H1 (cell line): Measurements from ENCODE around the gene CGB5. TPM values are rescaled to one million over a fixed set of nuclear protein-coding genes. Genes with fewer than 3 reads are reported as not detected.
A peak's percentile ranks its signal among the peaks of the same experiment; 100 is the strongest.
"Not testable (repeated sequence)": the region's sequence is repeated elsewhere in the genome, so short reads cannot be mapped to it uniquely, and the experiment has no call there.

Experiments used
- CTCF ChIA-PET: fragments of 300-600 bp; sonication (Branson Sonifier 250); formaldehyde crosslinking; loops from one replicate; lab custom pipeline; 2021; ENCODE audit not compliant: partially characterized antibody; lab: Charles Lee
- POLR2A ChIA-PET: fragments of 300-600 bp; sonication (Branson Sonifier 250); formaldehyde crosslinking; loops from one replicate; lab custom pipeline; 2021; ENCODE audit warnings: inconsistent platforms; ENCODE audit not compliant: partially characterized antibody; lab: Charles Lee
- DNase-seq, 2 experiments: peaks; one replicate each; pipeline versions ENCODE4 v3.0.0 to v3.0.0-alpha.2; 2010 to 2022; ENCODE audit warnings: low spot score in 2 of 2, low read depth in 1 of 2, mixed read lengths in 1 of 2
- FAIRE-seq: peaks from 2 replicates; lab custom pipeline; 2011; peaks lifted over from hg19 to GRCh38; lab: Jason Lieb, UNC
- H2AFZ ChIP-seq: 2 replicates; pipeline ENCODE4 v1.8.1; 2012; ENCODE audit warnings: low read length, inconsistent platforms
- H2AK5ac ChIP-seq: 2 replicates; pipeline ENCODE4 v1.6.1; 2013; ENCODE audit warnings: low read depth, low read length
- H2BK120ac ChIP-seq: replicated peaks from 2 replicates; pipeline ENCODE3; 2013; ENCODE audit warnings: low read depth, low read length, inconsistent platforms
- H2BK12ac ChIP-seq: 2 replicates; pipeline ENCODE4 v1.6.1; 2013; ENCODE audit warnings: low read depth, low read length
- H2BK15ac ChIP-seq: 2 replicates; pipeline ENCODE4 v1.6.1; 2013; ENCODE audit warnings: low read length
- H2BK20ac ChIP-seq: 2 replicates; pipeline ENCODE4 v1.6.1; 2013; ENCODE audit warnings: low read length
- H2BK5ac ChIP-seq: 2 replicates; pipeline ENCODE4 v1.6.1; 2013; ENCODE audit warnings: low read depth, low read length
- H3K14ac ChIP-seq: 2 replicates; pipeline ENCODE4 v1.6.1; 2013; ENCODE audit warnings: inconsistent platforms; ENCODE audit not compliant: insufficient read length
- H3K18ac ChIP-seq: 2 replicates; pipeline ENCODE4 v1.6.1; 2013; ENCODE audit warnings: low read length; ENCODE audit errors: extremely low read depth
- H3K23ac ChIP-seq: 2 replicates; pipeline ENCODE4 v1.6.1; 2013; ENCODE audit warnings: inconsistent platforms; ENCODE audit not compliant: insufficient read length
- H3K23me2 ChIP-seq: 2 replicates; pipeline ENCODE4 v1.6.1; 2013; ENCODE audit warnings: low read depth, low read length
- H3K27ac ChIP-seq: 2 replicates; pipeline ENCODE4 v1.6.1; 2011; ENCODE audit warnings: low read depth, low read length, inconsistent platforms
- H3K27me3 ChIP-seq, 4 experiments: replicated peaks in 1 of 4; 1 replicate in 1 of 4; 2 replicates in 3 of 4; pipeline versions ENCODE4 v1.6.1 to v1.8.1; 2011 to 2013; ENCODE audit warnings: low read length in 3 of 4, mild to moderate bottlenecking in 3 of 4, inconsistent platforms in 2 of 4, mixed read lengths in 2 of 4, moderate library complexity in 1 of 4; ENCODE audit not compliant: control insufficient read depth in 3 of 4, insufficient read depth in 3 of 4; ENCODE audit errors: extremely low read depth in 1 of 4
- H3K36me3 ChIP-seq, 4 experiments: 2 replicates each; pipeline versions ENCODE4 v1.6.1 to v1.8.1; 2011 to 2013; ENCODE audit warnings: mild to moderate bottlenecking in 4 of 4, low read length in 3 of 4, moderate library complexity in 2 of 4, control low read depth in 1 of 4, inconsistent platforms in 1 of 4; ENCODE audit not compliant: insufficient read depth in 4 of 4, control insufficient read depth in 2 of 4
- H3K4ac ChIP-seq: replicated peaks from 2 replicates; pipeline ENCODE3; 2013; ENCODE audit warnings: low read length, low read depth, mixed read lengths, inconsistent platforms; ENCODE audit not compliant: insufficient read length
- H3K4me1 ChIP-seq, 4 experiments: replicated peaks in 1 of 4; 1 replicate in 1 of 4; 2 replicates in 3 of 4; pipeline versions ENCODE4 v1.6.1 to v1.8.1; 2011 to 2013; ENCODE audit warnings: low read length in 3 of 4, inconsistent platforms in 2 of 4, mixed read lengths in 1 of 4; ENCODE audit not compliant: insufficient read depth in 4 of 4, control insufficient read depth in 3 of 4
- H3K4me2 ChIP-seq, 2 experiments: 2 replicates each; pipeline versions ENCODE4 v1.6.1 to v1.8.1; 2011 to 2013; ENCODE audit warnings: low read depth in 2 of 2, low read length in 2 of 2, control low read depth in 1 of 2, inconsistent platforms in 1 of 2, mild to moderate bottlenecking in 1 of 2; ENCODE audit not compliant: insufficient read depth in 1 of 2
- H3K4me3 ChIP-seq, 4 experiments: fragments of 200-600, 300-600 bp in 1 of 4; sonication (generic), shearing (Covaris generic), sonication (Bioruptor Twin) in 1 of 4; 2 replicates each; pipeline versions ENCODE4 v1.5.1 to v1.8.1; 2011 to 2016; ENCODE audit warnings: low read length in 4 of 4, low read depth in 3 of 4, control low read depth in 2 of 4, inconsistent platforms in 2 of 4, mild to moderate bottlenecking in 2 of 4, mixed read lengths in 1 of 4, moderate library complexity in 1 of 4; ENCODE audit not compliant: insufficient read depth in 2 of 4; ENCODE audit errors: extremely low read depth in 1 of 4
- H3K56ac ChIP-seq: replicated peaks from 2 replicates; pipeline ENCODE3; 2013; ENCODE audit warnings: low read depth, mild to moderate bottlenecking, mixed read lengths, low read length, inconsistent platforms; ENCODE audit not compliant: insufficient read length
- H3K79me1 ChIP-seq: 2 replicates; pipeline ENCODE4 v1.6.1; 2013; ENCODE audit warnings: low read depth, low read length, control low read depth
- H3K79me2 ChIP-seq, 2 experiments: 2 replicates each; pipeline versions ENCODE4 v1.6.1 to v1.8.1; 2012 to 2013; ENCODE audit warnings: low read length in 2 of 2, mild to moderate bottlenecking in 2 of 2, inconsistent platforms in 1 of 2; ENCODE audit not compliant: insufficient read depth in 2 of 2, control insufficient read depth in 1 of 2
- H3K9ac ChIP-seq, 4 experiments: replicated peaks in 1 of 4; 1 replicate in 1 of 4; 2 replicates in 3 of 4; pipeline versions ENCODE4 v1.6.1 to v1.8.1; 2011 to 2013; ENCODE audit warnings: low read depth in 3 of 4, low read length in 3 of 4, control low read depth in 2 of 4, mild to moderate bottlenecking in 2 of 4, moderate library complexity in 2 of 4, inconsistent platforms in 1 of 4; ENCODE audit errors: extremely low read depth in 1 of 4
- H3K9me3 ChIP-seq, 2 experiments: 2 replicates each; pipeline versions ENCODE4 v1.6.1 to v1.8.1; 2012 to 2013; ENCODE audit warnings: mild to moderate bottlenecking in 2 of 2, moderate library complexity in 2 of 2, control low read depth in 1 of 2, inconsistent platforms in 1 of 2, low read depth in 1 of 2, low read length in 1 of 2, mixed read lengths in 1 of 2; ENCODE audit not compliant: insufficient read depth in 2 of 2
- H4K20me1 ChIP-seq, 2 experiments: replicated peaks in 1 of 2; 2 replicates each; pipeline versions ENCODE3 to v1.8.1; 2011 to 2013; ENCODE audit warnings: inconsistent platforms in 2 of 2, low read length in 2 of 2, mild to moderate bottlenecking in 1 of 2; ENCODE audit not compliant: insufficient read depth in 2 of 2, control insufficient read depth in 1 of 2
- H4K5ac ChIP-seq: 2 replicates; pipeline ENCODE4 v1.6.1; 2013; ENCODE audit warnings: low read length, low read depth, mixed read lengths, inconsistent platforms; ENCODE audit not compliant: insufficient read length
- H4K8ac ChIP-seq: 2 replicates; pipeline ENCODE4 v1.8.0; 2013; ENCODE audit warnings: mild to moderate bottlenecking, moderate library complexity, low read length, inconsistent platforms; ENCODE audit not compliant: insufficient read depth; ENCODE audit errors: extremely low read depth
- H4K91ac ChIP-seq: replicated peaks from 2 replicates; pipeline ENCODE3; 2013; ENCODE audit warnings: low read length, mixed read lengths, inconsistent platforms; ENCODE audit not compliant: insufficient read length
- CTCF ChIP-seq, 3 experiments: IDR thresholded peaks; 1 replicate in 2 of 3; 2 replicates in 1 of 3; pipeline versions ENCODE4 v1.5.1 to v1.6.1; 2011; ENCODE audit warnings: low read length in 3 of 3, mild to moderate bottlenecking in 3 of 3, inconsistent platforms in 2 of 3, low read depth in 1 of 3, moderate library complexity in 1 of 3; ENCODE audit not compliant: insufficient read depth in 1 of 3; ENCODE audit errors: control extremely low read depth in 1 of 3
- RAD21 ChIP-seq, 2 experiments: IDR thresholded peaks in 1 of 2; conservative IDR thresholded peaks in 1 of 2; 2 replicates each; pipeline ENCODE4 v1.6.1; 2011; ENCODE audit warnings: low read depth in 2 of 2, low read length in 2 of 2, improper control_type of control experiment in 1 of 2, inconsistent platforms in 1 of 2, mild to moderate bottlenecking in 1 of 2, moderate library complexity in 1 of 2
- WGBS, 2 experiments: shearing (Covaris generic) in 1 of 2; methylation state at CpG; one replicate each; pipeline versions ENCODE4 v1.1.6 to v1.1.7; 2013 to 2015; ENCODE audit warnings: low lambda C conversion rate in 2 of 2, mixed read lengths in 2 of 2, inconsistent platforms in 1 of 2, low coverage in 1 of 2, missing lambda C conversion rate in 1 of 2; ENCODE audit not compliant: insufficient replicate concordance in 2 of 2, insufficient coverage in 1 of 2, insufficient read length in 1 of 2; ENCODE audit errors: extremely low coverage in 1 of 2, missing lambda C conversion rate in 1 of 2; 5-methylcytosine and 5-hydroxymethylcytosine counted together
- polyA plus RNA-seq, 7 experiments: library from polyadenylated mRNA; depleted of rRNA in 3 of 7; stranded (reverse) in 5 of 7; unstranded in 2 of 7; fragments of >200 nt in 5 of 7; fragments of 200-250 nt in 2 of 7; gene quantifications; 1 replicate in 5 of 7; 2 replicates in 1 of 7; 4 replicates in 1 of 7; pipeline versions ENCODE4 v1.2.1 to v1.2.3, GENCODE V29; 2011 to 2013; ENCODE audit warnings: missing spikeins in 2 of 7, mixed read lengths in 2 of 7
- total RNA-seq: library from RNA; stranded (reverse); fragmentation: NEBNext Ultra II Directional; extraction: Animal tissue kit (Norgen Biotek cat#: 25700); gene quantifications from 2 replicates; pipeline ENCODE4 v1.2.1, GENCODE V29; 2021

Gene CGB5
- total and polyA plus RNA-seq, 2 of the 8 experiments (the other 6 are each of a cell fraction or from before 2014, with no cell fraction given) = 0.63 to 0.68 TPM

DNA sequence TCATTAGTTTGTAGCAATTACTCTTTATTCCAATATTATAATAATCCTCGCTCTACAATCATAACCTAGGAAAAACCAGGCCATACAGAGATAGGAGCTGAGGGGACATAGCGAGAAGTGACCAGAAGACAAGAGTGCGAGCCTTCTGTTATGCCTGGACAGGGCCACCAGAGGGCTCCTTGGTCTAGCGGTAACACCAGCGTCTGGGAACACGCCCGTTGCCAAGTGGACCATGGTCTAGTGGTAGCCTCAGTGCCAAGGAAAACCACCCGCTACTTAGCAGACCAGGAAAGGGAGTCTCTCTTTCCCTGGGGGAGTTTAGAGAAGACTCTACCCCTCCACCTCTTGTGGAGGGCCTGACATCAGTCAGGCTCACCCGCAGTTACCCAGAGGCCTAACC is 31.2 kb downstream of the CGB5 start:
- not testable (repeated sequence) for H3K9me3 ChIP-seq, H4K20me1 ChIP-seq, H2BK5ac ChIP-seq, H3K27ac ChIP-seq
- POLR2A ChIA-PET = interaction anchor here (0.6 to 1.5 kb wide), 5 partner anchors 12 to 608 kb away, joined by 3 to 8 read pairs (median 3); no protein-coding TSS in a partner anchor
- peak in 1 of 2 experiments; percentile 54 for DNase-seq
- TF ChIP-seq CTCF (IDR thresholded peaks at IDR 0.05; ENCODE audit: control extremely low read depth in 1 of 3, insufficient read depth in 1 of 3, low read depth in 1 of 3, low read length in 3 of 3) = peak; percentile 61 to 64 (median 62)
- TF ChIP-seq RAD21 (IDR thresholded peaks at IDR 0.05 in 1 of 2, conservative IDR thresholded peaks at IDR 0.05 in 1 of 2; ENCODE audit: low read depth in 2 of 2, low read length in 2 of 2) = peak; percentile 52 to 58
- TF ChIP-seq, all 59 proteins: peak for 2; not testable (repeated sequence) for 57
- not testable (repeated sequence) for H4K91ac ChIP-seq, H3K23ac ChIP-seq, H2BK20ac ChIP-seq, H3K23me2 ChIP-seq, H4K5ac ChIP-seq, H2BK120ac ChIP-seq, H4K8ac ChIP-seq, H2AK5ac ChIP-seq, H2AFZ ChIP-seq, FAIRE-seq, H3K79me2 ChIP-seq, H3K4me3 ChIP-seq, H2BK15ac ChIP-seq, H3K36me3 ChIP-seq, H3K4me1 ChIP-seq, H2BK12ac ChIP-seq, H3K56ac ChIP-seq, H3K18ac ChIP-seq, H3K4me2 ChIP-seq, H3K9ac ChIP-seq, H3K79me1 ChIP-seq, H3K14ac ChIP-seq, H3K4ac ChIP-seq
- WGBS, 2 experiments = 40% methylated on average over 7 of the region's 9 CpGs; no CpG with 5 or more reads in 1 of the 2 experiments
- peaks cover 26 to 38% (median 36%) of the 10 kb centered on the region in 4 experiments for H3K27me3 ChIP-seq
- CTCF ChIA-PET = interaction anchor here (0.6 to 3.8 kb wide), 23 partner anchors 8 to 1512 kb away, joined by 3 to 26 read pairs (median 6); partner anchors contain the start of genes CGB7 and NTF4
